Right atrium auricular region (tissue), 2 donors: ENCODE data around the gene MAEA. TPM values are rescaled to one million over a fixed set of nuclear protein-coding genes. Genes with fewer than 3 reads are reported as not detected.

Experiments
- DNase-seq: peaks from one replicate; pipeline ENCODE4 v3.0.0-alpha.2; 2019; ENCODE audit warnings: low spot score
- H3K27ac ChIP-seq, 2 donors: fragments of 200-600 bp; sonication (generic); 1 replicate in 1 of 2; 2 replicates in 1 of 2; pipeline ENCODE4 v1.5.1; 2016 to 2019
- H3K27me3 ChIP-seq, 2 donors: fragments of 200-600 bp; sonication (generic); one replicate each; pipeline versions ENCODE4 v1.5.1 to v1.6.0; 2017 to 2019
- H3K36me3 ChIP-seq: fragments of 200-600 bp; sonication (generic); one replicate; pipeline ENCODE4 v1.5.1; 2016
- H3K4me1 ChIP-seq, 2 donors: fragments of 200-600 bp; sonication (generic); one replicate each; pipeline versions ENCODE4 v1.5.1 to v1.6.0; 2017 to 2019
- H3K4me3 ChIP-seq, 2 donors: fragments of 200-600 bp; sonication (generic); 1 replicate in 1 of 2; 2 replicates in 1 of 2; pipeline ENCODE4 v1.5.1; 2017 to 2019; ENCODE audit warnings: mild to moderate bottlenecking in 1 of 2, moderate library complexity in 1 of 2
- H3K9me3 ChIP-seq, 2 donors: fragments of 200-600 bp; sonication (generic); one replicate each; pipeline ENCODE4 v1.5.1; 2019
- total RNA-seq, 2 donors: library from RNA; depleted of rRNA; stranded (reverse); fragments of >200 nt; gene quantifications; one replicate each; pipeline ENCODE4 v1.1.0, GENCODE V29; 2016
- TF ChIP-seq, protein P1 (sequence below), 2 donors: fragments of 200-600 bp; sonication (generic); IDR thresholded peaks; one replicate each; pipeline ENCODE4 v1.5.1; 2019; ENCODE audit warnings: antibody characterized with exemption in 2 of 2

MAEA gene
- total RNA-seq, 2 donors from 2014 or later: 46.0 to 51.7 TPM

DNA sequence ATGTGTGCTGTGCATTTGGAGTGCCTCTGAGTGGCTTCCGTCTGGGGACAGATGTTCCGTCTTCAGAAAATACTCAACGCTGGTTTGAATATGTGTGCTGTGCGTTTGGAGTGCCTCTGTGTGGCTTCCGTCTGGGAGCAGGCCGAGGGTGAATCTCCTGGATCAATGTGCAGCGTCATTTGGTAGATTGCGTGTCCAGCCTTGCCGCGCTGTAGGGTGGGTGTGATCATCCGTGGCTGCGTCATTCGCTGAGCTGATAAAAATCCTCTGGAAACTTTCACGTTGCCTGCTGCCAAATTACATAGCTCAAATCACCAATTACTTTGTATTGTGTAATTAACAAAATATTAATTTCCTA is 69.4 kb downstream of the MAEA start:
- Histone ChIP-seq H3K4me1 (peaks cover 0 to 6% of the 10 kb centered on the region in 2 donors), H3K4me3 (no peak overlapping the region), H3K27ac (no peak overlapping the region), H3K9me3 (no peaks in the 10 kb centered on the region), H3K27me3 (no peaks in the 10 kb centered on the region), H3K36me3 (no peaks in the 10 kb centered on the region)
- TF ChIP-seq, protein P1, sequence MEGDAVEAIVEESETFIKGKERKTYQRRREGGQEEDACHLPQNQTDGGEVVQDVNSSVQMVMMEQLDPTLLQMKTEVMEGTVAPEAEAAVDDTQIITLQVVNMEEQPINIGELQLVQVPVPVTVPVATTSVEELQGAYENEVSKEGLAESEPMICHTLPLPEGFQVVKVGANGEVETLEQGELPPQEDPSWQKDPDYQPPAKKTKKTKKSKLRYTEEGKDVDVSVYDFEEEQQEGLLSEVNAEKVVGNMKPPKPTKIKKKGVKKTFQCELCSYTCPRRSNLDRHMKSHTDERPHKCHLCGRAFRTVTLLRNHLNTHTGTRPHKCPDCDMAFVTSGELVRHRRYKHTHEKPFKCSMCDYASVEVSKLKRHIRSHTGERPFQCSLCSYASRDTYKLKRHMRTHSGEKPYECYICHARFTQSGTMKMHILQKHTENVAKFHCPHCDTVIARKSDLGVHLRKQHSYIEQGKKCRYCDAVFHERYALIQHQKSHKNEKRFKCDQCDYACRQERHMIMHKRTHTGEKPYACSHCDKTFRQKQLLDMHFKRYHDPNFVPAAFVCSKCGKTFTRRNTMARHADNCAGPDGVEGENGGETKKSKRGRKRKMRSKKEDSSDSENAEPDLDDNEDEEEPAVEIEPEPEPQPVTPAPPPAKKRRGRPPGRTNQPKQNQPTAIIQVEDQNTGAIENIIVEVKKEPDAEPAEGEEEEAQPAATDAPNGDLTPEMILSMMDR (IDR thresholded peaks at IDR 0.05): no peak
- no peak for DNase-seq

DNA sequence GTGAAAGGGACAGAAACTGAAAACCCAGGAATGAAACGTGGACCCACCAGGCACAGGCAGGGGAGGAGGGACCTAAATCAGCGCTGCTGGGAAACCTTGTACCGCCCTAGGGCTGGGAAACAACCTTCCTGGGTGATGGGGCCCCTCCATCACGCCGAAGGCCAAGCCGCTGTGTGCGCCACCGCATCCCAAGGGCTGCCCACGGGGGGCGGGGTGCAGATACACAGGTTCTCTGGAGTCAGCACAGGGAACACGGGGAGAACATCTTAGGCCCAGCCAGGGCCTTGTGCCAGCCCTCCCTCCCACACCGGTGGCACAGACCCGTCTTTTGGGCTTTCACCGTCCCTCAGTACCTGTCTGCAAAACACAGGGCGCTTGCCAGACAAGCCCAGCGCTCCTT is 70.3 kb downstream of the MAEA start:
- Histone ChIP-seq H3K9me3 (no peaks in the 10 kb centered on the region), H3K4me1 (peaks cover 0 to 6% of the 10 kb centered on the region in 2 donors), H3K4me3 (no peak overlapping the region), H3K27ac (no peak overlapping the region), H3K36me3 (no peaks in the 10 kb centered on the region), H3K27me3 (no peaks in the 10 kb centered on the region)
- TF ChIP-seq, protein P1 (IDR thresholded peaks at IDR 0.05): no peak
- DNase-seq: no peak

DNA sequence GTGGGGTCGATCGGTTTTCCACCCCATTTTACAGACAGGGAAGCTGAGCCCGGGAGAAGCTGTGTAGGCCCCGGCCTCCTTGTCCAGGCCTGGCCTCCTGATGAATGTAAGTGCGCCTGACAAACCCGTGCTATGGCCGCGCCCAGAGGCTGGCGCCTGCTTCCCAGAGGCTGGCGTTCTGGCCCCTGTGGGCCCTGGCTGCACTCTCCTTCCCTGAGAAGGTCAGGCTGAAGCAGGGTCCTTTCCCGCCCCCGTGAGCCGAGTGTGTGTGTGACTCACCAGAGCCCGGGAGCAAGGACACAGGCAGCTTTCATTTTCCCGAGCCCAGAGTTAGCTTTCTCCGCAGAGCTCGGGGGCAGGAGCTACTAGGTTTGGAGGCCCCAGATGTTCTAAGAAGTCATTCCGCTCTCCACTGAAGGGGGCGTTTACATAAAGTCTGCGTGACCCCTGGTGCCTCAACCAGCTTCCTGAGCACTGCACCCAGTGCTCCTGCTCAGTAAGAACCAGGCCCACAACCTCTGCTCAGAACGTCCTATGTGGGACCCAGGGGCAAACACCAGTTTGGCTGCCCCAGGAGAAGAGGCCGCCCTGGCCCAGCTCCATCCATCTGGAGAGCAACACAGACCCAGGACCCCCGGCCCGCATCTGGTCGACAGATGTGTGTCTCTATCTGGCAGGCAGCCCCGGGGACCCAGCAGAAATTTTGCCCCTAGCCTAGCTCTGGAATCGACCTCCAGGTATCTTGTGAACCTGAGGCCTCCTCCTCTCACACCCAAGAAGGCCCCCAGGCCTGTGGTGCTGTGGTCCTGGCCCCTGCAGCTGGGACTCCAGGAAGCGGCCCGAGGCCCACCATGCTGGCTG is 71.0 kb downstream of the MAEA start:
- Histone ChIP-seq H3K27ac (no peak overlapping the region), H3K36me3 (no peaks in the 10 kb centered on the region), H3K4me3 (no peak overlapping the region)

DNA sequence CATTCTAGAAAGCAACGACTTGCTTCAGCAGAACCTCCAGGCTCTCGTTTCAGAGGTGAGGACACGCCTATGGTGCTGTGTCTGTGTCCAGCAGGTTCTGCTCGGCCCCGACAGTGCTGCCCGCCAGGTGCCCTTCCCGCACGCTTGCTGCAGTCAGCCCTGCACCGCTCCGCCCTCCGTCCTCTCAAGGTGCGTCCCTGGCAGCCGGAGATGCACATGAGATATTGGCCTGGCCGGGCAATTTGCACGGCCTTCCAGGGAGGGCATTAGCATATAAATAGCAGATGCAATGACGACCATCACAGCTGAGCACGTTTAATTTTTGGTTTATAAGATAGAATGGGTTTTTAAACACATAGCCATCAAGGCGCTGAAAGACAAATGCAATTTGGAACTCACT is 71.7 kb downstream of the MAEA start:
- Histone ChIP-seq H3K9me3 (no peaks in the 10 kb centered on the region), H3K27me3 (no peaks in the 10 kb centered on the region), H3K36me3 (peaks cover 2% of the 10 kb centered on the region), H3K27ac (no peak overlapping the region), H3K4me3 (no peak overlapping the region), H3K4me1 (peaks cover 0 to 2% of the 10 kb centered on the region in 2 donors)
- TF ChIP-seq, protein P1 (IDR thresholded peaks at IDR 0.05): no peak
- no peak for DNase-seq

More for the DNA sequence above, 71.0 kb downstream of the MAEA start:
- no peaks in the 10 kb centered on the region for H3K9me3 ChIP-seq
- DNase-seq: no peak
- TF ChIP-seq, protein P1 (IDR thresholded peaks at IDR 0.05): no peak
- peaks cover 0 to 6% of the 10 kb centered on the region in 2 donors for H3K4me1 ChIP-seq
- H3K27me3 ChIP-seq: no peaks in the 10 kb centered on the region

DNA sequence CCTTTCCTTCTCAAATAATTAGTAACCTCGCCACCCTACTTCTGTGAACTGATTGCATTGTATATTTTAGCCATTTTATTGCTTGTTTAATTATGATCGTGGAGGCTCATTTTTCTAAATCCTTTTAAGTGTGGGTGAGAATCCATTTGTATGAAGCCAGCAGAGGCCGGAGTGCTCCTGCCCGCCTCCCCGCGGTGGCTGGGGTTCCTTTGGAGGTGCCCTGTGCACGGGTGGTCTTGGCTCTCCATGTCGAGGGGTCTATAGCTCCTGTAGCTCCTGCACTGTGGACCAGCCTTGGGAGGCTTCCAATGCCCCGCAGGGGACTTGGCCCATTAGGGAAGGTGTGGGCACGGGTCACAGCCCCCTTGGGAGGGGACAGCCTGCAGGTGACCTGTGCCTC is 72.4 kb downstream of the MAEA start:
- DNase-seq: no peak
- Histone ChIP-seq H3K9me3 (no peaks in the 10 kb centered on the region), H3K27me3 (no peaks in the 10 kb centered on the region), H3K4me1 (no peaks in the 10 kb centered on the region), H3K27ac (no peak overlapping the region), H3K4me3 (no peak overlapping the region), H3K36me3 (peaks cover 5% of the 10 kb centered on the region)
- TF ChIP-seq, protein P1 (IDR thresholded peaks at IDR 0.05): no peak
